GM21619 (cell line): Measurements from ENCODE around the gene LILRA1.
"Not testable (repeated sequence)": the region's sequence is repeated elsewhere in the genome, so short reads cannot be mapped to it uniquely, and the experiment has no call there.

ENCODE experiments used
- ATAC-seq: cut with Tn5 transposase; IDR thresholded peaks from one replicate; pipeline ENCODE4 v1.9.1; 2021; ENCODE audit not compliant: unreplicated experiment

Gene LILRA1

DNA sequence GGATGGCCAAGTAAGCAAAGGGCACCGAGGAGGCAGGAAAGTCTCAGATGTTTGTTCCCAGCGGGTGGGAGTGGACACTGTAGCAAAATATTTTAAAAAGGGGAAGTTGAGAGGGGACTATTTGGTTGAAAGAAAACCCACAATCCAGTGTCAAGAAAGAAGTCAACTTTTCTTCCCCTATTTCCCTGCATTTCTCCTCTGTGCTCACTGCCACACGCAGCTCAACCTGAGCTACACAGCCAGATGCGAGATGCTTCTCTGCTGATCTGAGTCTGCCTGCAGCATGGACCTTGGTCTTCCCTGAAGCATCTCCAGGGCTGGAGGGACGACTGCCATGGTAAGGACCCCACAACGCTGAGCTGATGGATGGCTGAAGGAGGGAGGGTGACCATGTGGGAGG, at the start of gene LILRA1:
Gene LILRA1, plus strand, starts transcription at position 188 of the 400 bp plus-strand sequence. CDS start 613 bp downstream, outside the sequence.
- ATAC-seq: not testable (repeated sequence)

DNA sequence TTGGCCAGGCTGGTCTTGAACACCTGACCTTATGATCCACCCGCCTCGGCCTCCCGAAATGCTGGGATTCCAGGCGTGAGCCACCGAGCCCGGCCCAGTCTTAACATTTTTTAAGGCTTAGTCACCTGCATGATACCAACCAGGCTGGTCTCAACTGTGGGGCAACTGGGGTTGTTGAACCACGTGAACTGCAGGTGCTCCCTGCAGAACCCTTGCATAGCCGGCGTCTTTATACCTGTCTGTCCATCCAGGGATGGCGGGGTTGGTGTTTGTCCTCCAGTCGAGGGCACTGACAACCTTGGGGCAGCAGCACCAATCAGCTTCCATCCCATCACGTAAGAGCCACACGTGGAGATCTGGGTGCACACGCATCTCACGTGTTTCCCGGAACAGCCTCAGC, 44.6 kb upstream of the LILRA1 start:
- no peak for ATAC-seq

- no peak for ATAC-seq
Observed at GRCh38 chr19:54549224-54549623, 44.2 kb upstream of the LILRA1 start.

DNA sequence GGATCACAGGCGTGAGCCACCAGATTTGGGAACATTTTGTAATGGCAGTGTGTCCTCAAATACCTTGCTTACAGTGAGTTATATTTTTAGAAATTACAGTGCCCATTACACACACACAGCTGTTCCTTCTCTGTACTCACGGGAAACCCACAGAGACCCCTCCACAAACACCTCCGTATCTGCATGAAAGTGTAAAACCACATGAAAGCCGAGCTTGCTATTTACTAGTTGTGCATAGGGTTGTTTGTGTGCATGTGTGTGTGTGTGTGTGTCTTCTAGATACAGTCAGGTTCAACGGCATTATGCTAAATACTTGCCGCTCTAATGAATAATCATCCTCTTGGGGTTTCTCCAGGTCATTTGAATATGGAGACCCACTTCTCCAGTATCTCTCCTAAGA, 42.1 kb upstream of the LILRA1 start:
- no peak for ATAC-seq

DNA sequence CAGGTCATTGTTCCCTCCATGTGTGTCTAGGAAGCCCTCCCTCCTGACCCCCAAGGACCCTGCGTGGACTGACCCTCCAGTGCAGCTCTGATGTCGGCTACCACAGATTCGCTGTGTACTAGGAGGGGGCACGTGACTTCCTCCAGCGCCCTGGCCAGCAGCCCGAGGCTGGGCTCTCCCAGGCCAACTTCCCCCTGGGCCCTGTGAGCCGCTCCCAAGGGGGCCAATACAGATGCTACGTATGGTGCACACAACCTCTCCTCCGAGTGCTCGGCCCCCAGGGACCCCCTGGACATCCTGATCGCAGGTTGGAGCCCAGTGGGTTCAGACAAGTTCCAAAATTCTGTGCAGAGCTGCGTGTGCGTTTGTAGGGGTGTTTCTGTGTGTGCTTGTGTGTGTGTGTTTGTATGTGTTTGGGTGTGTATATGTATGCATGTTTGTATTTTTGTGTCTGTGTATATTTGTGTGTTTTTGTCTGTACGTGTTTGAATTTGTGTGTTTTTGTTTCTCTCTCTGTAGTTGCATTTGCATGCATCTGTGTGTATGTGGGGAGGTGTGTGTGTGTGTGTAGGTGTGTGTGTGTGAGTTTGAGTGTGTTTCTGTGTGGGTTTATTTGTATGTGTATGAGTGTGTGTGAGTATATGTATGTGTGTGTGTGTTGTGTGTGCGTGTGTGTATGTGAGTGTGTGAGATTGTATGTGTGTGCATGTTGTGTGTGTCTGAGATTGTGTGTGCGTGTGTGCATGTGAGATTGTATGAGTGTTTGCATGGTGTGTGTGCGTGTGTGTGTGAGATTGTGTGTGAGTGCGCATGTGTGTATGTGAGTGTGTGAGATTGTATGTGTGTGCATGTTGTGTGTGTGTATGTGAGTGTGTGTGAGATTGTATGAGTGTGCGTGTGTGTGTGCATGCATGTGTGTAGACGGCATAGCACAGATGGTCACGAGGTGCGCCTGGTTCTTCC, 41.2 kb upstream of the LILRA1 start:
- ATAC-seq: peak; percentile 52

DNA sequence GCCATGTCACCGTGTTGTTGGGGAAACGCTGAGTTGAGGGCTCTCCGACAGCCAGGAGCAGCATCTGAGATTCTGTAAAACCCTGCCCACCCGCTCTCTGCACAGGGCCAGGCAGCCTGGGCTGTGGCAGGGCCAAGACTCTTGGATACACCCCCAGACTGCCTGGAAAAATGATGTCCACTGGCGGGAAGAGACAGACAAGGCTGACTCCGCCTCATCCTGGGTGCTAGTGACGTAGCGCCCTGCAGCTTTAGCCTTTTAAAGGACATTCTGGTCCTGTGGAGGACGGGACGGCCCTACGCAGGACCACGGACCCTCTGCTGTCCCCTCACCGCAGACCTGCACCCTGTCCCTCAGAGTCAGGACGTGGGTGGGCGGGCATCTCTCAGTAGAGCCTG, 40.5 kb upstream of the LILRA1 start:
- no peak for ATAC-seq

DNA sequence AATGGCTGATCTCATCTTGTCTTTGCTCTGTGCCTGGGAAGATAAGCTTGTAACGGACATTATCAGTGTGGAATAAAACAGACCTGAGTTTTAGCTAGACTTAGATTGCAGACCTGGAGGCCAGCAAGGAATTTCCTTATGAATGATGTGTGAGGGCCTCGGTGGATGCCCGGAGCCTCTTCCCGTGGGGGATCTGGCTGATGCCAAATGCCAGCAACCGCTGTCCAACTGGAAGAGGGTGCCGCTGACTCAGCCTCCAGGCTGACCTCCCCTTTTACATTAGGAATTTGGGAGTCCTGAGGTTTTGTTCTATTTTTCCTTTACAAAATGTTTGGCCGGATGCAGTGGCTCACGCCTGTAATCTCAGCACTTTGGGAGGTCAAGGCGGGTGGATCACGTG, 39.4 kb upstream of the LILRA1 start:
- no peak for ATAC-seq

DNA sequence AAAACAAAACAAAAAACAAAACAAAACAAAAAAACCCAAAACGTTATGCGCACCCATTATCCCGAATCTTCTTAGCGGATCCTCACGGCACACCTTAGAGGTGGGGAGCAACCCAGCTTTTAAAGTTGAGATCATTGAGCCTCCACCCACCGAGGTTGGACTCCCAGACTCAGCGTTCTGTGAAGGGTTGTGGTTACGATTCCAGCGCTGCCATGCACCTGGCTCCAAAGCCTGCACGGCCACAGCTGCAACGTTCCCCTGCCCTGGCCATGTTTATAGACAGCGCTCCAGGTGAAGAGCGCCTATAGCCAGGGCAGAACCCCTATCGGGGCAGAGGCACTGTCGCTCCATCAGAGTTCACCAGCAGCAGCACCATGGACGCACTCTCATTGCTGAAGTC, 38.5 kb upstream of the LILRA1 start:
- ATAC-seq: no peak

DNA sequence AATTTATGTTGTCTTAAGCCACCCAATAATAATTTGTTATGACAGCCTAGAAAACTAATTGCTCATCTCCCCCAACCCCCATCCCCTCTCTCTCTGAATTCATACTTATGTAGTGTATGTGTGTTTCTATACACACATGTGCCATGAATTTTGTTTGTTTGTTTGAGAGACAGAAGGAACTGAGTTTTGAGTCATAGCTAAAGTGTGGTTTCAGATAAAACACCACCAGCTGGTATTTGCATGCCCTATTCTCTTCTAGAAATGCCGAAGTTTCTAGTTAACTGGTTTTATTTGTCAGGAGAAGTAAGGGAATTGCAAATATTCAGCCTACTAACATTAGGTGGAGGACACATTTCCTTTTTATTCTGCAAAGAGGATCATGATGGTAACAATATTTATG, 37.2 kb upstream of the LILRA1 start:
- no peak for ATAC-seq

GRCh38 chr19:54558339-54558738, 35.1 kb upstream of the LILRA1 start:
- ATAC-seq: no peak

DNA sequence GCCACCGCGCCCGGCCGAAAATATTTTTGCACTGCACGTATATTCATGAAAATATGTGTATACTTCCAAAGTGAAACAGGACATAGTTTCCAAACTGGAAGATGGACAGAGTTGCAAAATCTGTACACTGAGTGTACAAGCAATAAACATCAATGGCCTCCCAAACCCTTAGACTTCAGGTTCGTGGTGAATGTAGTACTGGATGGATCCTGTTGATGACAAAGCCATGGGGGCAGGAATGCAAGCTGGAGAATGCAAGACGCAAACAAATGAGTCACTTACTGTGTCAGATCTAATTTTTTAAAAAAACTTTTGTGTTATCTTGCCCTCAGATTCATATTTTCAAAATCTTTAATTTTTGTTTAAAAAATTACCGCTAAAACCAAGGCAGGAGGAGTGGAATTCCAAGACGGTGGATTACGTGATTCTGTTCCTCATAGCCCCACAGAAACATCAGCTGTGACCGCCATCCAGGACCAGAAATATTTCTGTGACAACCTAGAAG, 32.5 kb upstream of the LILRA1 start:
- ATAC-seq: no peak

GRCh38 chr19:54561840-54562239, 31.6 kb upstream of the LILRA1 start:
- ATAC-seq: no peak

DNA sequence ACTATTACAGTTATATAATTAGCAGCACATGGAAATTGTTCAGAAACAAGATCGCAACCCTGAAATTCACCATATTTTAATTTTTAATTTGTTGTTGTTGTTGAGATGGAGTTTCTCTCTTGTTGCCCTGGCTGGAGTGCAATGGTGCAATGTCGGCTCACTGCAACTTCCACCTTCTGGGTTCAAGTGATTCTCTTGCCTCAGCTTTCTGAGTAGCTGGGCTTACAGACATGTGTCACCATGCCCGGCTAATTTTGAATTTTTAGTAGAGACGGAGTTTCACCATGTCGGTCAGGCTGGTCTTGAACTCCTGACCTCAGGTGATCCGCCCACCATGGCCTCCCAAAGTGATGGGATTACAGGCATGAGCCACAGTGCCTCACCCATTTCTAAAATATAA, 30.2 kb upstream of the LILRA1 start:
- ATAC-seq: not testable (repeated sequence)

DNA sequence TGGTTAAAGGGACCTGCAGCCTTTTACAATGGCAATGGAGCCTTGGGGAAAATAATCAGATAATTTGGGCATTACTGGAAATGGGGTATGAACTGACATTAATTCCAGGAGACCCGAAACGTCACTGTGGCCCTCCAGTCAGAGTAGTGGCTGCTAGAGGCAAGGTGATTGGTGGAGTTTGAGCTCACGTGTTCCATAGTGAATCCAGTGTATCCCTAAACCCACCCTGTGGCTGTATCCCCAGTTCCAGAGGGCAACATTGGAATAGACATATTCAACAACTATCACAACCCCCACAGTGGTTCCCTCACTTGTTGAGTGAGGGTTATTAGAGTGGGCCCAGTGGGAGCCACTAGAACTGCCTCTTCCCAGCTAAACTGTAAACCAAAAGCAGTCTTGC, 23.1 kb upstream of the LILRA1 start:
- ATAC-seq: no peak

DNA sequence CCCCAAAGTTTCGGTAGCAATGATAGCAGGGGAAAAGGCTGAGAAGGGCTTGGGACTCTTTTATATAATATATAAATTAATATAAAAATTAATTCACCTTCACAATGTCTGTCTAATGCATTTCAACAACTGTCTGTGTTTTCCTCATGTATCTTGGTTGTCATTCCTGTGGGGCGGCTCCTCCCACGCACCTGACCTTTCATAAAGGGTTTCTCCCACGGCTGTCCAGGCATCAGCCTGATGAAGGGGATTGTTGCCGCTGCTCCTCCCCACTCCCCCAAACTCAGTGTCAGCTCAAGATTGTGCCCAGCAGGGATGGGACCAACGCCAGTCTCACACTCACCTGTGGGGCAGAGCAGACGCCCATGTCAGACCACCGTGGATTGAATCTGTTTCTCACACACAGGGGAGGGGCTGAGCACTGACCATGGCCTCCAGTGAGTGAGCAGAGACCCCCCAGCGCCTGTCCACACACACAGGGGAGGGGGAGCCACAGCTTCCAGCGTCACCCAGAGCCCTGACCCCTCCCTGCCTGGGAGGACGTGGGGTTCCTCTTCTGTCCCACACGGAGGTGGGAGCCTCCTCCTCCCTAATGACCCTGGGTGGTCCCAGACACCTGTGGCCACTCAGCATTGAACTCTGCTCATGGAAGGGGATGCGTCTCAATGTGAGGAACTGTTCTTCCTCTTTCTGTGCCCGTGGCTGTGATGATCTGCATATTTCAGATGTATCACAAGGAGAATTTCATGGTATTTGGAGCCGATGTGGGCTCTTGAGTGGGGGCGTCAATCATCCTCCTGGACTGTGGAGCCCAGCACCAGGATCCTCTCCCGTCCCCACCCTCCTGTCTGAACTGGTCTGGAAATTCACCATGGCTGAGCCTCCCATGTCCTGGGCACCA, 21.5 kb upstream of the LILRA1 start:
- ATAC-seq: not testable (repeated sequence)

DNA sequence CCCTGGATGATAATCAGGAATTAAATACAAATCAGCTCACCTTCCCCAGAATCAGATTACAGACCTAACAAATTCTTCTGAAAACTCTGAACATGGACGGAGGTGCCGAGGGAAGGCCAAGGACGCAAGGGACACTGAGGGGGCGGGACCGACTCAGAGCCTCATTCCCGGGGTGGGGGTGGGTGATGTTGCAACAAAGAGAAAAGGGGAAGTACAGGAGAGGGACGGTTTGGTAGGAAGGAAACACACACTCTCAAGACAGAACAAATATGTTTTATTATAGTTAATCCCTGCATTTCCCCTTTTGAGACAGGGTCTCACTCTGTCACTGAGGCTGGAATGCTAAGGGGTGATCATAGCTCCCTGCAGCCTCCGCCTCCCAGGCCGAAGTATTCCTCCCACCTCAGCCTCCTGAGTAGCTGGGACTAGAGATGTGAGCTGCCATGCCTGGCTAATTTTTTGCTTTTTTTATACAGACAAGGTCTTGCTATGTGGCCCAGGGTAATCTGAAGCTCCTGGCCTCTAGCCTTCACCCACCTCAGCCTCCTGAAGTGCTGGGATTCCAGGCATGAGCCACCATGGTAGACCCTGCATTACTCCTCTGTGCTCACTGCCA, 20.6 kb upstream of the LILRA1 start:
- ATAC-seq: no peak

DNA sequence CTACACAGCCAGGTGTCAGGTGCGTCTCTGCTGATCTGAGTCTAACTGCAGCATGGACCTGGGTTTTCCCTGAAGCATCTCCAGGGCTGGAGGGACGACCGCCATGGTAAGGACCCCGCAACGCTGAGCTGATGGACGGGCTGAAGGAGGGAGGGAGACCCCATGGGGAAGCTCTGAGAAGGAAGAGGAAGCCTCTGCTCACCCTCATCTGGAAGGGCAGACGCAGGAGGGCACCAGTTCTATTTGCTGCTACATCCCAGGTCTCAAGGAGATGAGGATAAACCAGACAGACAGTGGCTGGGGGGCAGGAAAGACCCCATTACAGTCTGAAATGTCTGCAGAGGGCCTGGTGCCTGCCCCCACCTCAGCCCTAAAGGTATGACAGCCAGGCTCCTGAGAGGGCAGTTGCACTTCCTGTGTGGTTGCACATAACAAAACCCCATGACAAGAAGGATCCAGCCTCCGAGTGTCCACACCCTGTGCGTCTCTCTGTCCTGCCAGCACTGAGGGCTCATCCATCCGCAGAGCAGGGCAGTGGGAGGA, 20.0 kb upstream of the LILRA1 start, which contains the start of gene LILRA2:
Gene LILRA2, plus strand, starts transcription at position 461 of the 543 bp plus-strand sequence. CDS start 89 bp downstream, outside the sequence.
- ATAC-seq: no peak

- no peak for ATAC-seq
Observed at GRCh38 chr19:54574051-54574450, 19.4 kb upstream of the LILRA1 start.

DNA sequence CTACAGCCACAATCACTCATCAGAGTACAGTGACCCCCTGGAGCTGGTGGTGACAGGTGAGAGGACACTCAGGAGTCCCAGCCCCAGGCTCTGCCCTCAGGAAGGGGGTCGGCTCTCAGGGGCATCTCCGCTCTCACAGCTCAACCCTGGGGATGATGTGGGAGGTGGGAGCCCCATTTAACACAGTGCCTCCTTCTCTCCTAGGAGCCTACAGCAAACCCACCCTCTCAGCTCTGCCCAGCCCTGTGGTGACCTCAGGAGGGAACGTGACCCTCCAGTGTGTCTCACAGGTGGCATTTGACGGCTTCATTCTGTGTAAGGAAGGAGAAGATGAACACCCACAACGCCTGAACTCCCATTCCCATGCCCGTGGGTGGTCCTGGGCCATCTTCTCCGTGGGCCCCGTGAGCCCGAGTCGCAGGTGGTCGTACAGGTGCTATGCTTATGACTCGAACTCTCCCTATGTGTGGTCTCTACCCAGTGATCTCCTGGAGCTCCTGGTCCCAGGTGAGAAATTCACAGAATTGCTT, 18.8 kb upstream of the LILRA1 start:
- no peak for ATAC-seq

- ATAC-seq: not testable (repeated sequence)
Observed at GRCh38 chr19:54575205-54575604, 18.2 kb upstream of the LILRA1 start.
